SK-N-MC (cell line): Measurements from ENCODE around the gene HIBADH.

Experiments
- DNase-seq: peaks from one replicate; pipeline ENCODE4 v3.0.0-alpha.2; 2011; ENCODE audit warnings: low read depth, low spot score
- H3K27ac ChIP-seq: fragments of 200-600 bp; sonication (generic); 2 replicates; pipeline ENCODE4 v1.5.1; 2016; ENCODE audit warnings: mixed run types
- H3K36me3 ChIP-seq: fragments of 200-600 bp; sonication (generic); 2 replicates; pipeline ENCODE4 v1.6.1; 2017; ENCODE audit warnings: antibody characterized with exemption, low read length, mixed read lengths; ENCODE audit not compliant: insufficient read depth
- H3K4me3 ChIP-seq: fragments of 200-600 bp; sonication (generic); 2 replicates; pipeline ENCODE4 v1.5.1; 2016
- H3K9ac ChIP-seq: fragments of 200-600 bp; sonication (generic); 2 replicates; pipeline ENCODE4 v1.8.0; 2017; ENCODE audit warnings: mixed run types, mixed read lengths; ENCODE audit not compliant: insufficient read length
- H3K9me3 ChIP-seq: fragments of 200-600 bp; sonication (generic); 2 replicates; pipeline ENCODE4 v1.6.1; 2017; ENCODE audit warnings: low read depth, mild to moderate bottlenecking, antibody characterized with exemption, low read length, moderate library complexity, mixed read lengths
- EZH2 ChIP-seq: fragments of 200-600 bp; sonication (generic); IDR thresholded peaks from one replicate; pipeline ENCODE4 v1.6.1; 2017; ENCODE audit warnings: antibody characterized with exemption
- FOXP2 ChIP-seq: optimal IDR thresholded peaks from 2 replicates; pipeline ENCODE3; 2011; ENCODE audit warnings: mild to moderate bottlenecking, moderate library complexity; ENCODE audit not compliant: insufficient read depth; ENCODE audit errors: extremely low read length, control extremely low read depth
- POLR2AphosphoS5 ChIP-seq: IDR thresholded peaks from 2 replicates; pipeline ENCODE4 v1.6.1; 2012; ENCODE audit warnings: mild to moderate bottlenecking, low read depth, low read length, borderline replicate concordance

HIBADH gene

GRCh38 chr7:27699751-27700150 lies 37.1 kb upstream of the HIBADH start:
- Histone ChIP-seq H3K9ac (no peak overlapping the region), H3K4me3 (no peak overlapping the region), H3K27ac (no peak overlapping the region), H3K36me3 (no peaks in the 10 kb centered on the region), H3K9me3 (no peaks in the 10 kb centered on the region)
- no peak for DNase-seq
- TF ChIP-seq EZH2 (no peak), FOXP2 (no peak), POLR2AphosphoS5 (no peak)

GRCh38 chr7:27697861-27698430 lies 35.3 kb upstream of the HIBADH start:
- H3K36me3 ChIP-seq = no peaks in the 10 kb centered on the region
- DNase-seq = no peak
- TF ChIP-seq EZH2 = no peak
- H3K9ac ChIP-seq = no peak overlapping the region
- no peaks in the 10 kb centered on the region for H3K9me3 ChIP-seq
- H3K27ac ChIP-seq = no peak overlapping the region
- H3K4me3 ChIP-seq = no peak overlapping the region

GRCh38 chr7:27695096-27695495 lies 32.4 kb upstream of the HIBADH start:
- Histone ChIP-seq H3K36me3 (no peaks in the 10 kb centered on the region), H3K27ac (no peak overlapping the region), H3K9ac (no peak overlapping the region), H3K4me3 (no peak overlapping the region), H3K9me3 (no peaks in the 10 kb centered on the region)
- no peak for DNase-seq
- TF ChIP-seq EZH2 (no peak), POLR2AphosphoS5 (no peak), FOXP2 (no peak)

- H3K9me3 ChIP-seq = no peaks in the 10 kb centered on the region
- no peak overlapping the region for H3K4me3 ChIP-seq
- TF ChIP-seq POLR2AphosphoS5 = no peak
- no peak for TF ChIP-seq FOXP2
- no peak for TF ChIP-seq EZH2
- no peak overlapping the region for H3K27ac ChIP-seq
- H3K9ac ChIP-seq = no peak overlapping the region
- no peak for DNase-seq
- no peaks in the 10 kb centered on the region for H3K36me3 ChIP-seq
Measured at GRCh38 chr7:27693794-27694193, 31.1 kb upstream of the HIBADH start.

GRCh38 chr7:27690649-27691048 lies 28.0 kb upstream of the HIBADH start:
- Histone ChIP-seq H3K4me3 (no peak overlapping the region), H3K9me3 (no peaks in the 10 kb centered on the region), H3K9ac (no peak overlapping the region), H3K27ac (peak overlapping the region; percentile 55; the same call in 1 of the 2 replicates), H3K36me3 (no peaks in the 10 kb centered on the region)
- TF ChIP-seq FOXP2 (no peak), POLR2AphosphoS5 (no peak), EZH2 (no peak)
- DNase-seq = no peak

GRCh38 chr7:27689591-27690164 lies 27.0 kb upstream of the HIBADH start:
- TF ChIP-seq EZH2 (no peak), POLR2AphosphoS5 (no peak), FOXP2 (no peak)
- DNase-seq = no peak
- Histone ChIP-seq H3K27ac (0 out of 2 replicates have a peak overlapping the region, but pooled peaks have one; percentile 44), H3K36me3 (no peaks in the 10 kb centered on the region), H3K4me3 (no peak overlapping the region), H3K9me3 (no peaks in the 10 kb centered on the region), H3K9ac (no peak overlapping the region)

GRCh38 chr7:27689150-27689549 lies 26.5 kb upstream of the HIBADH start:
- Histone ChIP-seq H3K9ac (no peak overlapping the region), H3K9me3 (no peaks in the 10 kb centered on the region), H3K27ac (0 out of 2 replicates have a peak overlapping the region, but pooled peaks have one; percentile 44), H3K4me3 (no peak overlapping the region), H3K36me3 (no peaks in the 10 kb centered on the region)
- no peak for DNase-seq
- TF ChIP-seq EZH2 = no peak
- TF ChIP-seq POLR2AphosphoS5 = no peak
- no peak for TF ChIP-seq FOXP2

GRCh38 chr7:27688646-27689045 lies 26.0 kb upstream of the HIBADH start:
- no peaks in the 10 kb centered on the region for H3K36me3 ChIP-seq
- 0 out of 2 replicates have a peak overlapping the region, but pooled peaks have one; percentile 13 for H3K27ac ChIP-seq
- no peak overlapping the region for H3K4me3 ChIP-seq
- DNase-seq = no peak
- no peak overlapping the region for H3K9ac ChIP-seq
- no peak for TF ChIP-seq POLR2AphosphoS5
- TF ChIP-seq FOXP2 = no peak
- TF ChIP-seq EZH2 = no peak
- no peaks in the 10 kb centered on the region for H3K9me3 ChIP-seq

GRCh38 chr7:27688056-27688455 lies 25.4 kb upstream of the HIBADH start:
- no peak overlapping the region for H3K27ac ChIP-seq
- no peak overlapping the region for H3K9ac ChIP-seq
- DNase-seq = no peak
- no peaks in the 10 kb centered on the region for H3K9me3 ChIP-seq
- no peak for TF ChIP-seq POLR2AphosphoS5
- TF ChIP-seq FOXP2 = no peak
- TF ChIP-seq EZH2 = no peak
- H3K4me3 ChIP-seq = no peak overlapping the region
- H3K36me3 ChIP-seq = no peaks in the 10 kb centered on the region
